Activated T-helper 2 cell treated with anti-CD3 and anti-CD28 coated beads, Interferon-gamma antibody, Interleukin-2, Interleukin-4, amounts not matched to agents 10 μg/mL and 5 μg/mL and 100 μg/mL, durations not matched to agents 14 hours and 24 hours and 36 hours (primary cell): ENCODE results near the gene OR2G3. TPM values are rescaled to one million over a fixed set of nuclear protein-coding genes. Genes with fewer than 3 reads are reported as not detected.

ENCODE experiments used
- DNase-seq: peaks from one replicate; pipeline ENCODE4 v3.0.0; 2021; ENCODE audit warnings: low spot score
- H3K27ac Mint-ChIP-seq: one replicate; pipeline ENCODE4 v1.8.0; 2021; ENCODE audit warnings: mixed read lengths
- H3K27me3 Mint-ChIP-seq: one replicate; pipeline ENCODE4 v1.8.0; 2021; ENCODE audit warnings: low read depth, mixed read lengths
- H3K36me3 Mint-ChIP-seq: one replicate; pipeline ENCODE4 v1.8.0; 2021; ENCODE audit warnings: low read depth, mixed read lengths
- H3K4me1 Mint-ChIP-seq: one replicate; pipeline ENCODE4 v1.8.0; 2021; ENCODE audit warnings: low read depth, mixed read lengths
- H3K4me3 Mint-ChIP-seq: one replicate; pipeline ENCODE4 v1.8.0; 2021; ENCODE audit warnings: low read depth, mild to moderate bottlenecking, moderate library complexity, mixed read lengths
- H3K9me3 Mint-ChIP-seq: one replicate; pipeline ENCODE4 v1.8.0; 2021; ENCODE audit warnings: mixed read lengths
- intact Hi-C: fragments of 100-400 bp; cut with micrococcal nuclease; formaldehyde crosslinking; loops from one replicate; pipeline ENCODE4 v1.15.1; 2023
- total RNA-seq: library from RNA; stranded (reverse); gene quantifications from 2 replicates; pipeline ENCODE4 v1.2.3, GENCODE V29; 2022

OR2G3 gene
- total RNA-seq, 1 donor from 2014 or later: not detected

GRCh38 chr1:247638781-247639180 lies 33.4 kb downstream of the OR2G3 start:
- Mint-ChIP-seq H3K9me3 (peaks cover 6% of the 10 kb centered on the region), H3K36me3 (no peaks in the 10 kb centered on the region), H3K27ac (no peak overlapping the region), H3K4me3 (peak overlapping the region; percentile 38), H3K4me1 (peaks cover 2% of the 10 kb centered on the region), H3K27me3 (peaks cover 9% of the 10 kb centered on the region)
- intact Hi-C loops: no loop called here
- no peak for DNase-seq

- intact Hi-C loops: no loop called here
- H3K4me1 Mint-ChIP-seq: peaks cover 2% of the 10 kb centered on the region
- DNase-seq: peak; percentile 11
- H3K36me3 Mint-ChIP-seq: no peaks in the 10 kb centered on the region
- peaks cover 9% of the 10 kb centered on the region for H3K27me3 Mint-ChIP-seq
- no peak overlapping the region for H3K27ac Mint-ChIP-seq
- H3K9me3 Mint-ChIP-seq: peaks cover 6% of the 10 kb centered on the region
- no peak overlapping the region for H3K4me3 Mint-ChIP-seq
These were observed 34.1 kb downstream of the OR2G3 start for GRCh38 chr1:247639381-247639981.

GRCh38 chr1:247642742-247643141 lies 37.4 kb downstream of the OR2G3 start:
- H3K4me1 Mint-ChIP-seq: peaks cover 2% of the 10 kb centered on the region
- DNase-seq: no peak
- peaks cover 6% of the 10 kb centered on the region for H3K9me3 Mint-ChIP-seq
- H3K36me3 Mint-ChIP-seq: no peaks in the 10 kb centered on the region
- no peak overlapping the region for H3K4me3 Mint-ChIP-seq
- peaks cover 9% of the 10 kb centered on the region for H3K27me3 Mint-ChIP-seq
- no peak overlapping the region for H3K27ac Mint-ChIP-seq
- intact Hi-C loops: no loop called here

- Mint-ChIP-seq H3K9me3 (no peaks in the 10 kb centered on the region), H3K4me1 (no peaks in the 10 kb centered on the region), H3K4me3 (no peak overlapping the region), H3K27me3 (no peaks in the 10 kb centered on the region), H3K27ac (no peak overlapping the region), H3K36me3 (no peaks in the 10 kb centered on the region)
- DNase-seq: no peak
- intact Hi-C loops: no loop called here
These were observed 41.5 kb downstream of the OR2G3 start for GRCh38 chr1:247646867-247647266.

GRCh38 chr1:247647864-247648263 lies 42.5 kb downstream of the OR2G3 start:
- Mint-ChIP-seq H3K36me3 (no peaks in the 10 kb centered on the region), H3K9me3 (no peaks in the 10 kb centered on the region), H3K4me3 (no peak overlapping the region), H3K27me3 (no peaks in the 10 kb centered on the region), H3K4me1 (no peaks in the 10 kb centered on the region), H3K27ac (no peak overlapping the region)
- no peak for DNase-seq
- intact Hi-C loops: no loop called here

GRCh38 chr1:247653040-247653439 lies 47.7 kb downstream of the OR2G3 start:
- Mint-ChIP-seq H3K27me3 (no peaks in the 10 kb centered on the region), H3K36me3 (no peaks in the 10 kb centered on the region), H3K4me1 (no peaks in the 10 kb centered on the region), H3K27ac (no peak overlapping the region), H3K4me3 (no peak overlapping the region), H3K9me3 (no peaks in the 10 kb centered on the region)
- intact Hi-C loops: no loop called here
- DNase-seq: no peak

Other genes with a start within 250 kb of the OR2G3 start
- gene NLRP3, start 189.4 kb upstream of the OR2G3 start, total RNA-seq: 0.09 and 0.30 TPM in 2 replicates
- not detected in 2 replicates for gene OR2B11, start 147.5 kb upstream of the OR2G3 start, total RNA-seq
- not detected in 2 replicates for gene OR2C3, start 69.1 kb upstream of the OR2G3 start, total RNA-seq
- gene GCSAML, start 56.5 kb upstream of the OR2G3 start, total RNA-seq: 0.43 and 0.48 TPM in 2 replicates
- gene OR2G2, start 17.2 kb upstream of the OR2G3 start, total RNA-seq: not detected in 2 replicates
- gene OR13G1, start 74.2 kb downstream of the OR2G3 start, total RNA-seq: not detected in 2 replicates
- not detected in 2 replicates for gene OR6F1, start 111.1 kb downstream of the OR2G3 start, total RNA-seq
- not detected in 2 replicates for gene OR14K1, start 133.0 kb downstream of the OR2G3 start, total RNA-seq
- gene OR14A2, start 142.6 kb downstream of the OR2G3 start, total RNA-seq: not detected in 2 replicates
- gene OR1C1, start 155.0 kb downstream of the OR2G3 start, total RNA-seq: not detected in 2 replicates
- not detected in 2 replicates for gene OR14A16, start 218.5 kb downstream of the OR2G3 start, total RNA-seq
- gene OR11L1, start 236.3 kb downstream of the OR2G3 start, total RNA-seq: not detected in 2 replicates